H1 (cell line): Measurements from ENCODE around the gene SH3RF3.

Experiments
- EP300 ChIP-seq, 2 experiments: IDR thresholded peaks; 1 replicate in 1 of 2; 2 replicates in 1 of 2; pipeline ENCODE4 v1.6.1; 2011 to 2012; ENCODE audit warnings: low read depth in 2 of 2, low read length in 2 of 2, mild to moderate bottlenecking in 2 of 2, borderline replicate concordance in 1 of 2, inconsistent platforms in 1 of 2, moderate library complexity in 1 of 2
- MAX ChIP-seq: IDR thresholded peaks from 2 replicates; pipeline ENCODE4 v1.6.1; 2012; ENCODE audit warnings: inconsistent platforms
- POLR2A ChIP-seq, 2 experiments: IDR thresholded peaks; 1 replicate in 1 of 2; 2 replicates in 1 of 2; pipeline ENCODE4 v1.6.1; 2011; ENCODE audit warnings: low read depth in 2 of 2, low read length in 2 of 2, mild to moderate bottlenecking in 2 of 2; ENCODE audit errors: control extremely low read depth in 1 of 2
- SP2 ChIP-seq: IDR thresholded peaks from 2 replicates; pipeline ENCODE4 v1.6.1; 2012; ENCODE audit warnings: mild to moderate bottlenecking, low read length, inconsistent platforms
- TBP ChIP-seq: IDR thresholded peaks from 2 replicates; pipeline ENCODE4 v1.6.1; 2011; ENCODE audit warnings: low read depth, low read length, improper control_type of control experiment
- TF ChIP-seq, protein P1 (sequence below): IDR thresholded peaks from 2 replicates; pipeline ENCODE4 v1.6.1; 2011; ENCODE audit warnings: low read depth, mild to moderate bottlenecking, low read length; ENCODE audit not compliant: insufficient read depth

DNA sequence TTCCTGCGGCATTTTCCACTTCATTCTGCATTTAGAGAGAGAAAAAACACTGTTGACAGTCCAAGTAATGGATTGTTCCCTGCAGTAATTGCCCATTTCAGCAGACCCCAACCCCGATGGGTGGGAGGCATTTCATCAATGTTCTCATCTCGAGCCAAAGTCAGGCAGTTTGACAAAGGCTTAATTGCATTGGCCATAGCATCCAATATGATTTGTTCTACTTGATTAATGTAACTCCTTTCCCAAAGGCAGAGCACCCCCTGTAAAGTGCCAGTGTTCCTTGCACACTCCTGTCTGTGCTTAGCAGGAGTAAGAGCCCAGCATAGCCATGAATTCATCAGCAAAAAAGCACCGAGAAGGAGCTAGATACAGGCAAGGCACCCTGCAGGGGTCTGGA lies 310.4 kb downstream of the SH3RF3 start:
- TF ChIP-seq TBP (no peak), MAX (no peak), POLR2A (IDR thresholded peaks at IDR 0.05; ENCODE audit: control extremely low read depth in 1 of 2, low read depth in 2 of 2, low read length in 2 of 2) (no peak), SP2 (no peak), EP300 (IDR thresholded peaks at IDR 0.05; ENCODE audit: borderline replicate concordance in 1 of 2, low read depth in 2 of 2, low read length in 2 of 2) (no peak)
- TF ChIP-seq, protein P1, sequence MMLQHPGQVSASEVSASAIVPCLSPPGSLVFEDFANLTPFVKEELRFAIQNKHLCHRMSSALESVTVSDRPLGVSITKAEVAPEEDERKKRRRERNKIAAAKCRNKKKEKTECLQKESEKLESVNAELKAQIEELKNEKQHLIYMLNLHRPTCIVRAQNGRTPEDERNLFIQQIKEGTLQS = no peak
